Hematopoietic multipotent progenitor cell treated with erythropoietin and hydrocortisone succinate and interleukin-3 and kit ligand, for 17 days (in vitro differentiated cells): ENCODE results near the gene KANSL1L.

Source experiments
- DNase-seq: peaks from one replicate; pipeline ENCODE4 v3.0.0-alpha.2; 2015; ENCODE audit warnings: low spot score

The KANSL1L gene

GRCh38 chr2:210072922-210073509 is 98.2 kb downstream of the KANSL1L start:
- DNase-seq: peak; percentile 48

DNA sequence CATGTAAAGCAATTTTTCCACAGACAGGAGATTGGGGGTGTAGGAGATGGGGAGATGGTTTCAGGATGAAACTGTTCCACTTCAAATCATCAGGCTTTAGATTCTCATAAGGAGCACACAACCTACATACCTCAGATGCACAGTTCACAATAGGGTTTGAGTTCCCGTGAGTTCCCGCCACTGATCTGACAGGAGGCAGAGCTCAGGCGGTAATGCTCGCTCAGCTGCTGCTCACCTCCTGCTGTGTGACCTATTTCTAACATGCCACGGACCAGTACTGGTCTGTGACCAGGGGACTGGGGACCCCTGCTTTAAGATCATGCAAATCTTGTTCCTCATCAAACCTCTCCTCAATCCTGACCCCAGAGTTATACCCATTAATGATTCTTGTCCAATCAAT is 98.7 kb downstream of the KANSL1L start:
- DNase-seq: no peak

DNA sequence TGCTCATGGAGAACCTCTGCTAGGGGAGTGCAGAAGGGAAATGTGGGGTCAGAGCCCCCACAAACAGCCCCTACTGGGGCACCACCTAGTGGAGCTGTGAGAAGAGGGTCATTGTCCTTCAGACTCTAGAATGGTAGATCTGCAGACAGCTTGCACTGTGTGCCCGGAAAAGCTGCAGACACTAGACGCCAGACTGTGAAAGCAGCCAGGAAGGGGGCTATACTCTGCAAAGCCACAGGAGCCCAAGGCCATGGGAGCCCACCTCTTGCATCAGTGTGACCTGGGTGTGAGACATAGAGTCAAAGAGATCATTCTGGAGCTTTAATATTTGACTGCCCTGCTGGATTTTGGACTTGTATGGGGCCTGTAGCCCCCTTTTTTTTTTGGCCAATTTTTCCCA is 107.9 kb downstream of the KANSL1L start:
- DNase-seq: no peak

GRCh38 chr2:210055825-210056224 is 115.4 kb downstream of the KANSL1L start:
- no peak for DNase-seq

- no peak for DNase-seq
Observed at GRCh38 chr2:210054696-210055095, 116.5 kb downstream of the KANSL1L start.

- DNase-seq: no peak
Observed at GRCh38 chr2:210050885-210051284, 120.3 kb downstream of the KANSL1L start.

- no peak for DNase-seq
Observed at GRCh38 chr2:210049831-210050230, 121.4 kb downstream of the KANSL1L start.

DNA sequence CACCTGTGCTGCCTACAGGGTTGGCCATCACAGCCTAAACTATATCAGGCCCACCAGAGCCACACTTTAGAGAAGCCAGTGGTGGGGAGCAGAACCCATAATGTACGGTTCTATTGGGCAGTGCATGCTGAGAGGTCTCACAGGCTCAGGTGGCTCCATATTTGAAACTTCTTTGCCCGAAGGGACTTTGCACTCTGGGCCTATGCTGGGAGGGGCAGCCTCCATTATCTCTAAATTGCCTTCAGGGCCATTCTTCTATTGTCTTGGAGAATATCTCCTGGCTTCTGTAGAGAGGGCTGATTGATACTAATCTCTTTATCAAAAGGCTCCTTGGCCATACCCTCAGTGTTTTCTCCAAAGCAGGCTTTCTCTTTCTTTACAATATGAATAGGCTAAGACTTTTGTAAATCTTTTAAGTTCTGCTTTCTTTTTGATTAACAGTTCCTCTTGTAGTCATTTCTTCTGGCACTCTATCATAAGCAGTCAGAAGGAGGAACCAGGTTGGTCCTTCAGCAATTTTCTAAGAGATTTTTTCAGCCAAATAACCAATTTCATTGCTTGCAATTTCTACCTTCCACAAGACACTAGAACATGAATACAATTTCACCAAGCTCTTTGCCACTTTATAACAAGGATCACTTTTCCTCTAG is 124.2 kb downstream of the KANSL1L start:
- DNase-seq: no peak

DNA sequence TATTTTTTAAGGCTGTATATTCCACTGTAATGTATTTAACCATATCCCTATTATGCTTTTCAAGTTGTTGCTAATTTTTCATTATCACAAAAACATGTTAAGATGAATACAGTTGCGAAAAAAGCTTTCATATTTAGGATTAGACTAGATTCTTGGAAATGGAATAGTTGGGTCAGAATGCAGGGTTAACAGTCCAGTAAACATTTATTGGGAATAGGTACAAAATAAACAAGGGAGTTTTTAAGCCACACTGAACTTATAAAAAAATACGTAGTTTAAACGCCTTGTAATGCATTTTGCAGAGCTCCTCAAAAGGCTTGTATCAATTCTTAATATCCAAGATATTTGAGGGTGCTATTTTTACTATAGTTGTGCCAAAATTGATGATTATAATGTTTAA is 133.1 kb downstream of the KANSL1L start:
- no peak for DNase-seq

DNA sequence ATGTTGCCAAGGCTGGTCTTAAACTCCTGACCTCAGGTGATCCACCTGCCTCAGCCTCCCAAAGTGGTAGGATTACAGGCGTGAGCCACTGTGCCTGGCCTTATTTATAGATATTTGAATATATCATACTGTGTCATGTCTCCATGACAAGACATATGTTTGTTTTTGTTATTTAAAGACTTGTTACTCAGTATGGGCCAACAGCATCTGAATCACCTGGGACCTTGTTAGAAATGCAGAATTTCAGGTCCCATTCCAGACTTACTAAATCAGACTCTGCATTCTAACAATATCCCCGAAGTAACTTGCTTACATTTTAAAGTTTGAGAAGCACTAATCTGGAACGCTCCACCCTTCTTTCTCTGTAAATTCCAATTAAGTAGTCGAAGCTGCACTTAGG is 135.5 kb downstream of the KANSL1L start:
- no peak for DNase-seq

- no peak for DNase-seq
Observed at GRCh38 chr2:210034087-210034683, 137.0 kb downstream of the KANSL1L start.

- DNase-seq: no peak
Observed at GRCh38 chr2:210028178-210028577, 143.0 kb downstream of the KANSL1L start.

GRCh38 chr2:210027608-210028007 is 143.6 kb downstream of the KANSL1L start:
- no peak for DNase-seq

- no peak for DNase-seq
Observed at GRCh38 chr2:210022824-210023223, 148.4 kb downstream of the KANSL1L start.

DNA sequence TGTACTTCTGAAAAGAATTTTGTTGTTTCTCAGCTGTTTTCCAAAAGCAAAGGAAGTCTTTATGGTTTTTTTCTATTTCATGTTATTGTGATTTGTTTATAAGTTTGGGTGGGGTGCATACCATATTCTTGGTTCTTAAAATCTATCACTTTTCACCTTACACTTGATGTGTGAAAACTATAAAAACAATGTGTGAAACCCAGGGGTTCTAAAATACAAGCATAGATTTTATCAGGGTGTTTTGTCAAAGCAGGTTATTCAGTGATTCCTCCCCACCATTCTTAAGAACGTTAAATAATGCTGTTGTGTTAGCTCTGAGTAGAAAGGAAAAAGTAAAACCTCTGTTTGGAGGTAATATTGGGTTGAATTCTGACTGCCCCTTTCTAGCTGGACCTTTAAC is 151.1 kb downstream of the KANSL1L start:
- DNase-seq: no peak

DNA sequence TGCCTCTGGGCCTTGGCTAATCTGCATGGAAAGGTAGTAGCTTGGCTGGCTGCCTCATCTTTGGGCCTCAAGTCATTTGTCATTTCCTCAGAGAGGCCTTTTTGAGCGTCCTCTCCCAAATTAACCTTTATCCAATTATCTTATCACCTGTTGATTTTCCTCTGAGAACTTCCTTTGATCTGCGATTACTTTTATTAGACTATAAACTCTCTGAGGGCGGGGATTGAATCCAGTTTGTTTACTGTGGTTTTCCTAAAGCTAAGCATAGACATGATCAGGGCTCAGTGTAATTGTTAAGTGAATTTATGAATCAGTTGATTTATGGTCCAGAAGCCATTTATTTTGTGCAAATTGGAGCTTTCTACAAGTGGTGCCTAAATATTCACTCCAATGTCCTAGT is 161.3 kb downstream of the KANSL1L start:
- DNase-seq: no peak

- DNase-seq: no peak
Observed at GRCh38 chr2:210009126-210009525, 162.1 kb downstream of the KANSL1L start.

- no peak for DNase-seq
Observed at GRCh38 chr2:210007895-210008294, 163.3 kb downstream of the KANSL1L start.

DNA sequence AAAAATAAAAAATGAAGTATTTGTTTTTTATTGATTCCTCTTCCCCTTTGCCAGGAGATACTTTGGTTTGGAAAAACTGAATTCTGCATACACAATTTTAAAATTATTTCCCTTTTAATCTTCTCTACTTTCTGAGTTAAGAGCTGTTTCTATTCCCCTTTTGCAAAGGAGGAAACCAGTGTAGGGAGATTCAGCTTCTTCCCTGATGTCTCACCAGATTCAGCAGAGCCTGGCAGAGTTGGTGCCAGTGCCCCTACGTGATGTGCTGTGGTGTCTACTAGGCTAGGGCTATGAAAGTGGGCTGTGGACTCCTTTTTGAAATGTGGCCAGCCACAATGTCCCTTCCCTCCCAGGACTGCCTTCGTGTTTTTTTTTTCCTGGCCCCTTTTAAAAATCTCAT is 166.3 kb downstream of the KANSL1L start:
- no peak for DNase-seq

DNA sequence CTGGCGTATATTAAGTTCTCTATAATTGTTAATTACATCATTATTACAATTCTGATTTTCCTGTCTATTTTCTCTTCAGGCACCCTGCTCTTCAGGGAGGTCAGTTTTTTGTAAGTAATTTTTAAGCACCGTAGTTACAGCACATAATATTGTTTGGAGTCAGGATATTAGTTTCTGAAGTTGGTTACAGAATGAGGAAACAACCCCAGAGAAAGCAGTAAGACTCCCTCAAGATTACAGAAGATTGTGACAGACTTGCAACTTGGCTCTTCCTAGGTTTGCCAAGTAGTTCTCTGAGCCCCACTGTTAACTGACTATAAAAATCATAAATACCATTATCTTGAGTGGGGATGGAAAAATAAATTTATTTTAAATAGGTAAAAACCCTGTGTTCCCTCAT is 167.8 kb downstream of the KANSL1L start:
- DNase-seq: no peak

- peak; percentile 97 for DNase-seq
Observed at GRCh38 chr2:210002158-210003157, 168.8 kb downstream of the KANSL1L start, which contains the start of gene RPE. TSS of gene RPE (plus strand) at chr2:210002638. CDS start at chr2:210002662, 24 bp downstream.
